HFF-Myc (cell line): ENCODE data around the gene ZNF48.

Source experiments
- DNase-seq: peaks from one replicate; pipeline ENCODE4 v3.0.0-alpha.2; 2011; ENCODE audit warnings: low read depth; ENCODE audit errors: extremely low read depth
- H3K4me3 ChIP-seq: replicated peaks from 2 replicates; pipeline ENCODE4 v1.5.1; 2011; ENCODE audit warnings: low read depth, mild to moderate bottlenecking, control low read depth, low read length
- TF ChIP-seq, protein P1 (sequence below): IDR thresholded peaks from 2 replicates; pipeline ENCODE4 v1.5.1; 2012; ENCODE audit warnings: mild to moderate bottlenecking, low read depth, low read length, control low read depth; ENCODE audit errors: missing control alignments

ZNF48 gene

DNA sequence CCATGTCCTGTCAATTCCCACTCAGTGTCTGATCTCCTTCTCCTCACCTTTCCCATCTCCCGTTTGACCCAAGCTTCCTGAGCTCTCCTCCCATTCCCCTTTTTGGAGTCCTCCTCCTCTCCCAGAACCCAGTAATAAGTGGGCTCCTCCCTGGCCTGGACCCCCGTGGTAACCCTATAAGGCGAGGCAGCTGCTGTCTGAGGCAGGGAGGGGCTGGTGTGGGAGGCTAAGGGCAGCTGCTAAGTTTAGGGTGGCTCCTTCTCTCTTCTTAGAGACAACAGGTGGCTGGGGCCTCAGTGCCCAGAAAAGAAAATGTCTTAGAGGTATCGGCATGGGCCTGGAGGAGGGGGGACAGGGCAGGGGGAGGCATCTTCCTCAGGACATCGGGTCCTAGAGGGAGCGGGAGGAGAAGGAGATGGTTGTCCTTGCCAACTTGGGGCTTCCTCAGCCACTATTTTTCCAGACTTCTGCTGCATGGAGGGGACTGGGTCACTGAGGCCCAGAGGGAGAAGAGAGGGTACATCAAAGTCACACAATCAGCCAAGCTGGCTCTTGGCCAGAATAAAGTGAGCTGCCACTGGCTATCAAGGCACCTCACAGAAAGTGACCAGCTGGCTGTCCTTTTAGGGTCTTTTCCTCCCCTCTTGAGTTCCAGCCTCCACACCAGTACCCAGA, 23.0 kb upstream of the ZNF48 start:
- no peak overlapping the region for H3K4me3 ChIP-seq
- TF ChIP-seq, protein P1, sequence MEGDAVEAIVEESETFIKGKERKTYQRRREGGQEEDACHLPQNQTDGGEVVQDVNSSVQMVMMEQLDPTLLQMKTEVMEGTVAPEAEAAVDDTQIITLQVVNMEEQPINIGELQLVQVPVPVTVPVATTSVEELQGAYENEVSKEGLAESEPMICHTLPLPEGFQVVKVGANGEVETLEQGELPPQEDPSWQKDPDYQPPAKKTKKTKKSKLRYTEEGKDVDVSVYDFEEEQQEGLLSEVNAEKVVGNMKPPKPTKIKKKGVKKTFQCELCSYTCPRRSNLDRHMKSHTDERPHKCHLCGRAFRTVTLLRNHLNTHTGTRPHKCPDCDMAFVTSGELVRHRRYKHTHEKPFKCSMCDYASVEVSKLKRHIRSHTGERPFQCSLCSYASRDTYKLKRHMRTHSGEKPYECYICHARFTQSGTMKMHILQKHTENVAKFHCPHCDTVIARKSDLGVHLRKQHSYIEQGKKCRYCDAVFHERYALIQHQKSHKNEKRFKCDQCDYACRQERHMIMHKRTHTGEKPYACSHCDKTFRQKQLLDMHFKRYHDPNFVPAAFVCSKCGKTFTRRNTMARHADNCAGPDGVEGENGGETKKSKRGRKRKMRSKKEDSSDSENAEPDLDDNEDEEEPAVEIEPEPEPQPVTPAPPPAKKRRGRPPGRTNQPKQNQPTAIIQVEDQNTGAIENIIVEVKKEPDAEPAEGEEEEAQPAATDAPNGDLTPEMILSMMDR = no peak
- DNase-seq = no peak

DNA sequence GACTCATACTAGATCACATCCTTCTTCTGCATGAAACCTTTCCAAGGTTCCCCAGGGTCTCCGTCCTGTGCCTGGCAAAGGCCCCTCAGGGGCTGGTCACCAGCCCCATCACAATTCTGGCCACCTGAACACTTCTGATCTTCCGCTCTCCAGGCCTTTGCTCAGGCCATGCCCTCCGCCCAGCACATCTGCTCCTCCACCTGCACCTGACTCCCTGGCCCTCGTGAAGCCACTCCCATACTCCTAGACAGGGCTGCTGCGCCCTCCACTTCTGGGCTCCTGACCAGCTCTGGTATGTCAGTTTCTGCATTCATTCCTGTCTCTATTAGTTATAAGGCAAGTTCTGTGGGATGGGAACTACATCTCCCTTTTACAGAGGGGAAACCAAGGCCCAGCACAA, 22.5 kb upstream of the ZNF48 start:
- H3K4me3 ChIP-seq = no peak overlapping the region
- TF ChIP-seq, protein P1 = no peak
- no peak for DNase-seq

DNA sequence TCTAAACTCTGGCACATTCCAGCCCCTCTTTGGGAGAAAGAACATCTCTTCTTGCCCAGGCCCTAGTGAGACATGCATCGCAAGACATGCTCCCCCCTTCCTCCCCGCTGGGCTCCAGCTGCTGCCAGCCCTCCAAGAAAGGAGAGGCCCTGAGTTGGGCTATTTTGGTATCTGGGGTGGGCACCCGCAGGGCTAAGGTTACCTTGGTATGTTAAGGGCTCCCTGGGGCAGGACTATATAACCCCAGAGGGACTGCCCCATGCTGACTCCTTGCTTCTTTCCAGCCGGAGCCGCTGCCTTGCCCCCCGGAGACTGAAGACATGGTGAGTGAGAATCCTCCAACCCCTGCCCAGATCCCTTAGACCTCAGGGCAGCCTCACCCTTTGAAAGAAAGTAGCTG, 20.7 kb upstream of the ZNF48 start, which contains the start of gene MYL11:
Gene MYL11, plus strand, starts transcription at position 265 of the 400 bp plus-strand sequence. Its CDS starts 56 bp downstream, at position 321.
- no peak for DNase-seq
- TF ChIP-seq, protein P1 = no peak
- H3K4me3 ChIP-seq = no peak within 1 kb of the TSS

DNA sequence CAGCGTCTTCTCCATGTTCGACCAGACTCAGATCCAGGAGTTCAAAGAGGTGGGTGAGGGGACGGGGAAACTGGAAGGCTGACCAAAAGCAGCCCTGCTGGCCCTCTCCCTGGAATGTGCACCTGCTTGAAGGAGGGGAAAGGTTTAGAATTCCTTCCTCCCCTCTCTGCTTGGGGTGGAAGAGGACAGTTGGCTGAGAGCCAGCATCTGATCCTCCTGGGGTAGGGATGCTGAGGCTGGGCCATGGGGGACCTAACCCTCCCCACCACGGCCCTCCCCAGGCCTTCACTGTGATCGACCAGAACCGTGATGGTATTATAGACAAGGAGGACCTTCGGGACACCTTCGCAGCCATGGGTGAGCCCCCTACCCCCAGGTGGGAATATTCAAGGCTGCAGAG, 19.4 kb upstream of the ZNF48 start:
- TF ChIP-seq, protein P1 = no peak
- H3K4me3 ChIP-seq = no peak overlapping the region
- DNase-seq = no peak

DNA sequence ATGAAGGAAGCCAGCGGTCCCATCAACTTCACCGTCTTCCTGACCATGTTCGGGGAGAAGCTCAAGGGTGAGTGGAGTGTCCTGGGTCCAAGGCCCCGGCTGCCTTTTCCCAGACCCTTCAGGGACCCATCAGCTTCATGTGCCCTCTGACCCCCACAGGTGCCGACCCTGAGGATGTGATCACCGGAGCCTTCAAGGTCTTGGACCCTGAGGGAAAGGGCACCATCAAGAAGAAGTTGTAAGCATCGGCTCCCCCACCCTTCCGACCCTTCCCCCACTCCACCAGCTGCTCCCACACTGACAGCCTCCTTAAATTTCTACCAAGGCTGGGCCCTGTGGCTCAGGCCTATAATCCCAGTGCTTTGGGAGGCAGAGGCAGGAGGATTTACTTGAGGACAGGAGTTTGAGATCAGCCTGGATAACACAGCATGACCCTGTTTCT, 18.7 kb upstream of the ZNF48 start:
- no peak for DNase-seq
- H3K4me3 ChIP-seq = no peak overlapping the region
- TF ChIP-seq, protein P1 = no peak

DNA sequence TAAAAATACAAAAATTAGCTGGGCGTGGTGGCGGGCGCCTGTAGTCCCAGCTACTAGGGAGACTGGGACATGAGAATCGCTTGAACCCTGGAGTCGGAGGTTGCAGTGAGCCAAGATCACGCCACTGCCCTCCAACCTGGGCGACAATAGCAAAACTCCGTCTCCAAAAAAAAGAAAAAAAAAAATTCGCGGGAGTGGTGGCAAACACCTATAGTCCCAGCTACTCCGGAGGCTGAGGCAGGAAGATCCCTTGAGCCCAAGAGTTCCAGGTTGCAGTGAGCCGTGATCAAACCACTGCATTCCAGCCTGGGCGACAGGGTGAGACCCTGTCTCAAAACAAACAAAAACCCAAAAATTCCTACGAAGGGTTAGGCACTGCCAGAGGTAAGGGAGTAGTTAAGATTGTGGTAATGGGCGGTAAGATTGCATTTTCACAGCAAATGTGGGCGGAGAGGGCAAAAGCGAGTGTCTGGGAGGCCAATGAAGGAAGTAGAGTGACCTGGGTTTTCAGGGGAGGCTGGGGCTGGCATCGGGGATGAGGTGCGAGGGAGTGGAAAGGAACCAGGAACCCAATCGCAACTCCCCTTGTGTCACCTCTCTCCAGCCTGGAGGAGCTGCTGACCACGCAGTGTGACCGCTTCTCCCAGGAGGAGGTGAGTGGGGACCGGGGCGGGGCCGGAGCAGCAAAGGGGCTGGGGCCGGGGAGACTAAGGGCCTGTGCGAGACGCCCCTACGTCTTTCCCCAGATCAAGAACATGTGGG, 18.0 kb upstream of the ZNF48 start:
- TF ChIP-seq, protein P1 = no peak
- H3K4me3 ChIP-seq = peak overlapping the region; percentile 71
- no peak for DNase-seq
